ENCODE results near the gene NLN. TPM values are rescaled to one million over a fixed set of nuclear protein-coding genes. Genes with fewer than 3 reads are reported as not detected.

The NLN gene
- total and polyA plus RNA-seq, 4 donors, result 13.4 to 26.4 (median 19.1) TPM

DNA sequence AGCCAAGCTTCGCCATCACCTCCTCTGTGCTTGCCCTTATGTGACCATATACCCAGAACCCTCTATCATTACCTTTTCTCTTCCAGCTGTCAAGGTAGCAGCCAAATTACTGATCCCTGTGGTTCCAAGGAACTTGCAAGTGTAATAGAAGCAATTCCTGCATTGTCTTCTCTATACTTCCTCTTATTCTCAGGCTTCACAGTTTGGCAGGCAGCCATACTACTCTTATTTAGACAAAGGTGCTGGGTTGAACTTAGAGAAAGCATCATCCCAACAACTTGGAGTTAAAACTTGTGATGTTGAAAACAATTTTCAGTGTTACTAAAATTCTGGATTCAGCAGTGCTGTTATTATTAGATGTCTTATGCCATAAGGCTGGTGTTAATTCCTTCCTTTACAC lies 93.2 kb downstream of the NLN start:
- Histone ChIP-seq H3K9ac (ENCODE audit: low read depth in 1 of 2, low read length in 2 of 2) (no peak overlapping the region), H3K4me1 (ENCODE audit: control insufficient read depth in 4 of 4, insufficient read depth in 4 of 4, low read length in 3 of 4) (no peaks in the 10 kb centered on the region), H3K36me3 (ENCODE audit: control insufficient read depth in 4 of 4, insufficient read depth in 3 of 4, low read depth in 1 of 4, low read length in 3 of 4) (peaks cover 1 to 8% (median 4%) of the 10 kb centered on the region in 4 donors), H3K9me3 (ENCODE audit: control insufficient read depth in 4 of 4, low read length in 3 of 4) (no peaks in the 10 kb centered on the region), H3K27ac (ENCODE audit: low read depth in 1 of 2, low read length in 2 of 2) (no peak overlapping the region), H3K4me3 (ENCODE audit: low read depth in 1 of 3, low read length in 3 of 3) (no peak overlapping the region), H3K27me3 (ENCODE audit: control insufficient read depth in 4 of 4, insufficient read depth in 4 of 4, low read length in 3 of 4) (no peaks in the 10 kb centered on the region)
- 89% methylated on average over 1 of the region's 1 CpG for WGBS
- TF ChIP-seq TAF1 (conservative IDR thresholded peaks at IDR 0.05) (no peak), ZBTB33 (IDR thresholded peaks at IDR 0.05) (no peak), CTCF (IDR thresholded peaks at IDR 0.05; ENCODE audit: low read depth, low read length, missing input control) (no peak), RXRA (IDR thresholded peaks at IDR 0.05) (no peak), RAD21 (IDR thresholded peaks at IDR 0.05) (no peak)
- DNase-seq (ENCODE audit: low spot score), result no peak

DNA sequence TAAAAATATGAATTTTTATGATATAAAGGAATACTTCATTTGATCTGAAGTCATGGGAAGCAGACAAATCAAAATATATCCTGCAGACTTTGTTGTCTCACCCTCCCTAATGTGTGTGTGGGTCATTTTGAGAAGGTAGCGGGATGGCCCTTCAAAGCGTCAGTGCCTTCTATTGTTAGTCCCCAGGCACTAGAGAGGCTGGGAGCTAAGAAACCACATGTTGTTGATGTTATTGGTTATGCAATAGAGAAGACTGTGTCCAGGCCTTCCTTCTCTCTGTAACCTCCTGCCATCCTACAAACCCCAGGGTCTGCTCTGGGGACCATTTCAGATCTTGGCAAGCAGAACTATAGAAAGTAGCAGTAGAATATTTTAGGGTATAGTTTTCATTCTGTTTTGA lies 94.7 kb downstream of the NLN start:
- DNase-seq (ENCODE audit: low spot score), result no peak
- 94% methylated on average over 2 of the region's 2 CpGs for WGBS
- no peaks in the 10 kb centered on the region for H3K9me3 ChIP-seq (ENCODE audit: control insufficient read depth in 4 of 4, low read length in 3 of 4)
- H3K4me3 ChIP-seq (ENCODE audit: low read depth in 1 of 3, low read length in 3 of 3), result no peak overlapping the region
- peaks cover 0 to 6% (median 4%) of the 10 kb centered on the region in 4 donors for H3K36me3 ChIP-seq (ENCODE audit: control insufficient read depth in 4 of 4, insufficient read depth in 3 of 4, low read depth in 1 of 4, low read length in 3 of 4)
- H3K4me1 ChIP-seq (ENCODE audit: control insufficient read depth in 4 of 4, insufficient read depth in 4 of 4, low read length in 3 of 4), result no peaks in the 10 kb centered on the region
- no peak overlapping the region for H3K27ac ChIP-seq (ENCODE audit: low read depth in 1 of 2, low read length in 2 of 2)
- H3K27me3 ChIP-seq (ENCODE audit: control insufficient read depth in 4 of 4, insufficient read depth in 4 of 4, low read length in 3 of 4), result no peaks in the 10 kb centered on the region
- no peak overlapping the region for H3K9ac ChIP-seq (ENCODE audit: low read depth in 1 of 2, low read length in 2 of 2)
- TF ChIP-seq, protein P1, sequence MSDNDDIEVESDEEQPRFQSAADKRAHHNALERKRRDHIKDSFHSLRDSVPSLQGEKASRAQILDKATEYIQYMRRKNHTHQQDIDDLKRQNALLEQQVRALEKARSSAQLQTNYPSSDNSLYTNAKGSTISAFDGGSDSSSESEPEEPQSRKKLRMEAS (IDR thresholded peaks at IDR 0.05), result no peak
- TF ChIP-seq REST (IDR thresholded peaks at IDR 0.05), result no peak
- no peak for TF ChIP-seq CTCF (IDR thresholded peaks at IDR 0.05; ENCODE audit: low read depth, low read length, missing input control)
- no peak for TF ChIP-seq RXRA (IDR thresholded peaks at IDR 0.05)
- TF ChIP-seq FOXA1 (IDR thresholded peaks at IDR 0.05), result no peak

All from liver (tissue), 9 donors.